WTC11 (cell line): ENCODE data around the gene GAB1.

ENCODE experiments used
- ATF3 ChIP-seq: sonication (generic); formaldehyde crosslinking; conservative IDR thresholded peaks from 2 replicates; pipeline ENCODE4 v1.8.1; 2022; ENCODE audit warnings: mild to moderate bottlenecking, missing genetic modification reagents
- CREM ChIP-seq: sonication (generic); formaldehyde crosslinking; IDR thresholded peaks from 2 replicates; pipeline ENCODE4 v1.8.1; 2022; ENCODE audit warnings: mild to moderate bottlenecking, missing genetic modification reagents, moderate library complexity
- CTCF ChIP-seq: fragments of 200-600 bp; IDR thresholded peaks from 2 replicates; pipeline ENCODE4 v1.8.0; 2022; ENCODE audit warnings: antibody characterized with exemption
- ETV6 ChIP-seq: sonication (generic); formaldehyde crosslinking; IDR thresholded peaks from 2 replicates; pipeline ENCODE4 v1.8.1; 2022; ENCODE audit warnings: mild to moderate bottlenecking, missing genetic modification reagents
- GABPB1 ChIP-seq: sonication (generic); formaldehyde crosslinking; IDR thresholded peaks from 2 replicates; pipeline ENCODE4 v1.8.1; 2023; ENCODE audit warnings: mild to moderate bottlenecking, missing genetic modification reagents
- IRF2 ChIP-seq: sonication (generic); formaldehyde crosslinking; IDR thresholded peaks from 2 replicates; pipeline ENCODE4 v1.8.0; 2022; ENCODE audit warnings: low read depth, missing genetic modification reagents, borderline replicate concordance
- MAX ChIP-seq: sonication (generic); formaldehyde crosslinking; IDR thresholded peaks from 2 replicates; pipeline ENCODE4 v1.8.0; 2022; ENCODE audit warnings: mild to moderate bottlenecking, missing genetic modification reagents
- NR1H2 ChIP-seq: sonication (generic); formaldehyde crosslinking; IDR thresholded peaks from 2 replicates; pipeline ENCODE4 v1.9.0; 2021; ENCODE audit warnings: mild to moderate bottlenecking, moderate library complexity, missing genetic modification reagents
- SMAD3 ChIP-seq: sonication (generic); formaldehyde crosslinking; IDR thresholded peaks from 2 replicates; pipeline ENCODE4 v1.8.0; 2022; ENCODE audit warnings: missing genetic modification reagents, mild to moderate bottlenecking, borderline replicate concordance
- SMAD4 ChIP-seq: sonication (generic); formaldehyde crosslinking; IDR thresholded peaks from 2 replicates; pipeline ENCODE4 v1.8.0; 2022; ENCODE audit warnings: mild to moderate bottlenecking, missing genetic modification reagents
- USF2 ChIP-seq: sonication (generic); formaldehyde crosslinking; IDR thresholded peaks from 2 replicates; pipeline ENCODE4 v1.8.1; 2023; ENCODE audit warnings: mild to moderate bottlenecking, missing genetic modification reagents, moderate library complexity
- ZNF416 ChIP-seq: fragments of 250-450 bp; sonication (Bioruptor Pico); IDR thresholded peaks from 2 replicates; pipeline ENCODE4 v1.9.0; 2021; ENCODE audit warnings: mild to moderate bottlenecking, inconsistent platforms

- TF ChIP-seq ETV6 (CRISPR knock-in tag) (no peak), GABPB1 (no peak), ATF3 (no peak), USF2 (CRISPR knock-in tag) (0 out of 2 replicates have a peak, but pooled peaks have one; percentile 24), CREM (CRISPR knock-in tag) (no peak), CTCF (no peak), IRF2 (no peak), SMAD4 (CRISPR knock-in tag) (no peak), MAX (no peak), NR1H2 (CRISPR knock-in tag) (no peak), ZNF416 (no peak), SMAD3 (CRISPR knock-in tag) (no peak)
These were observed 54.1 kb downstream of the GAB1 start for GRCh38 chr4:143390764-143391163.
